Prostate gland (tissue), 2 donors: ENCODE measurements around the gene SPRED1.

Experiments used
- CTCF ChIP-seq, 4 experiments: fragments of 200-600 bp in 2 of 4; fragments of 450-650 bp in 2 of 4; sonication (generic) in 2 of 4; IDR thresholded peaks; 1 replicate in 3 of 4; 2 replicates in 1 of 4; pipeline ENCODE4 v1.5.1; 2016 to 2019; ENCODE audit warnings: antibody characterized with exemption in 4 of 4, mild to moderate bottlenecking in 2 of 4, moderate library complexity in 2 of 4
- POLR2A ChIP-seq: fragments of 450-650 bp; IDR thresholded peaks from one replicate; pipeline ENCODE4 v1.6.1; 2016; ENCODE audit warnings: antibody characterized with exemption, mild to moderate bottlenecking

- TF ChIP-seq CTCF (IDR thresholded peaks at IDR 0.05) (no peak), POLR2A (no peak)
Observed at GRCh38 chr15:38349251-38349650, 96.6 kb downstream of the SPRED1 start.
